HG03025 (cell line): Measurements from ENCODE around the gene CLPTM1L.
"Not testable (repeated sequence)": the region's sequence is repeated elsewhere in the genome, so short reads cannot be mapped to it uniquely, and the experiment has no call there.

Experiments
- ATAC-seq: cut with Tn5 transposase; IDR thresholded peaks from one replicate; pipeline ENCODE4 v1.9.1; 2021; ENCODE audit warnings: mild to moderate bottlenecking, moderate library complexity; ENCODE audit not compliant: unreplicated experiment, low FRiP score

Gene CLPTM1L

GRCh38 chr5:1381370-1382247 is 36.7 kb upstream of the CLPTM1L start:
- no peak for ATAC-seq

DNA sequence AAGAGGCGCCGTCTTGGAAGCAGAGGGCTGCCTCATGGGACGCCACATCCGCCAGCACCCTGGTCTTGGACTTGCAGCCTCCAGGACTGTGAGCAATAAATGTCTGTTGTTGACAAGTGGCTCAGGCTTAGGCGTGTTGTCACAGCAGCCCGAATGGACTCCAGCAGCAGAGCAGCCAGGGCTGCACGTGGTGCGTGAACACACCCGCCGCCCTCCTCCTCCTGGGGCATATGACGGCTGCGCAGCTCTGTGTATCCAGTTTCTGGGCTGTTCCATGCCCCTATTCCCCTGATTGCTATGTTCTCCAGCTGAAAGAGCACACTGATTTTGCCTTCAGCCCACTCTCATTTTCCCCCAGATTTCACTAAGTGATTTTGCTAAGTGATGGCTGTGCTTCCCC is 36.0 kb upstream of the CLPTM1L start:
- no peak for ATAC-seq

- peak; percentile 57 for ATAC-seq
These were observed 35.3 kb upstream of the CLPTM1L start for GRCh38 chr5:1380011-1380817.

- no peak for ATAC-seq
These were observed 34.2 kb upstream of the CLPTM1L start for GRCh38 chr5:1378866-1379659.

- ATAC-seq: no peak
These were observed 33.2 kb upstream of the CLPTM1L start for GRCh38 chr5:1378096-1378495.

DNA sequence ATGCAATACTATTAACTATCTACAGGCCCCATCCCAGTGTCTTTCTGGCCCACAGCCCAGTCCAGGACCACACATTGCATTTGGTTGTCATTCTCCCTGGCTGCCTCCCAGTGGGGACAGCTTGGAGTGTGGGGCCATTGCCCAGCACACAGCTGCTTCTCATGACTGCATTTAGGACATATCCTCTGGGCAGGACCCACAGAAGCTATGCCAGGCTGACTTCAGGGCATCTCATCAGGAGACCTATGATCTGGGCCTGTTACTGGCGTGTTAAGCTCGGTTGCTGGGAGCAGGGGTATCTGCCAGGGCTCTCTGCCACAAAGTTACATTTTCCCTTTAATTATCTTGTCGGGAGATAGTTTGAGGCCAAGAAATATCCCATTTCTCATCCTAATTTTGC is 32.1 kb upstream of the CLPTM1L start:
- ATAC-seq: no peak

- ATAC-seq: no peak
These were observed 31.2 kb upstream of the CLPTM1L start for GRCh38 chr5:1375871-1376810.

GRCh38 chr5:1374679-1375055 is 29.8 kb upstream of the CLPTM1L start:
- ATAC-seq: no peak

DNA sequence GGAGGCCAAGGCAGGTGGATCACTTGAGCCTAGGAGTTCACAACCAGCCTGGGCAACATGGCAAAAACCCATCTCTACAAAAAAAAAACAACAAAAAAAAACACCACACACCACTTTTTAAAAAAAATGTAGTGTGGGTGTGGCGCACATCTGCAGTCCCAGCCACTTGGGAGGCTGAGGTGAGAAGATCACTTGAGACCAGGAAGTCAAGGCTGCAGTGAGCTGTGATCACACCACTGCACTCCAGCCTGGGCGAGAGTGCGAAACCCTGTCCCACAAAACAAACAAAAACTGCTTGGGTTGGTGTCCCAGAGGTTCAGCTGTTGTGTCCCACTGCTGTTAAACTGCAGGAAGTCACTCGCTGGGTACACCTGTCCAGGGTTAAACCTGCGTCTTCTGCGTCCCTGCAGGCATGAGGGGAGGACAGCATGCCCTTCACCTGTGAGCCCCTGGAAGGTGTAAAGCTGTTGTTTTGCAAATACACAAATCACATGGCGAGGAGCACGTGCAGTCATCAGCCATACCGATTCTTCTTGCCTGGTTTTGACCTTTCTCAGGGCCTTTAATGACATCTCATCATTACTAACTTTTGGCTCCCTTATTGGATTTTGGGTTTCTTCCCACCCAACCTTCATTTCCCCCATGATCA is 29.3 kb upstream of the CLPTM1L start:
- no peak for ATAC-seq

GRCh38 chr5:1371972-1372342 is 27.1 kb upstream of the CLPTM1L start:
- not testable (repeated sequence) for ATAC-seq

- ATAC-seq: no peak
These were observed 26.5 kb upstream of the CLPTM1L start for GRCh38 chr5:1371218-1371971.

DNA sequence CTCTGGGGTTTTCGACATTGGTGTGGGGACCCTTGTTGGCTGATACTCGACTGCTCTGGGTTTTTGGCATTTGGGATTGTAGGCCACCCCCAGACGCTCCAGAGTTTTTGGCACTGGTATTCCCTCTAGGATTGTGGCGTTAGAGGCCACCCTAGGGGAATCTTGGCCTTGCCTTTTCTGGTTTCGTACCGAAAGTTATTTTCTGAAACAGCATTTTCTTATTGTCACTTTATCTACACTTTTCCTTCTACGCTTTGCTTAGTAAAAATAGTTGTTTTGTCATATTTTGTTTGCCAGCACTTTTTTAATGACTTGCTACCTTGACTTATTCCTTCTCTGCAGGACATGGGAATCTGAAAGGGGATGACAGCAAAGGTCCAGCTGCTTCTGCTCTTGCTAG is 25.1 kb upstream of the CLPTM1L start:
- ATAC-seq: no peak

- ATAC-seq: no peak
These were observed 23.9 kb upstream of the CLPTM1L start for GRCh38 chr5:1368756-1369155.

DNA sequence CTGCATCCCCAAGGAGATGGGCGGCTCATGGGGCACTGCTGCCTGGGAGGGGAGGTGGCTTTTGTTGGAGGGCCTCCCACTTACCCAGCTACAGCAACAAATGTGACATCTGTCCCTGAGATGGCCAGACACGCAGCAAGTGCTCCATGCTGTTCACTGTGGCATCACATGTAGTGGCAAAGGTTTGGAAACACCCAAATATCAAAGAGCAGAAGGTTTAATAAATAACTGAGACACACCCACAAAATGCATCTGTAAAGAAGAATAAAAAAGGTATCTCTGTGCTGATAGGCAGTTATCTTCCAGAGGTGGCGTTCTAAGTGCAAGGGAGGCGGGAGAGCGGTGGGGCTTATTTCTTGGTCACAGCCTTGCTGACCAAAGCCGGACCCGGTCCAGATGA is 23.3 kb upstream of the CLPTM1L start:
- ATAC-seq: no peak

- ATAC-seq: no peak
These were observed 22.2 kb upstream of the CLPTM1L start for GRCh38 chr5:1367149-1367548.

DNA sequence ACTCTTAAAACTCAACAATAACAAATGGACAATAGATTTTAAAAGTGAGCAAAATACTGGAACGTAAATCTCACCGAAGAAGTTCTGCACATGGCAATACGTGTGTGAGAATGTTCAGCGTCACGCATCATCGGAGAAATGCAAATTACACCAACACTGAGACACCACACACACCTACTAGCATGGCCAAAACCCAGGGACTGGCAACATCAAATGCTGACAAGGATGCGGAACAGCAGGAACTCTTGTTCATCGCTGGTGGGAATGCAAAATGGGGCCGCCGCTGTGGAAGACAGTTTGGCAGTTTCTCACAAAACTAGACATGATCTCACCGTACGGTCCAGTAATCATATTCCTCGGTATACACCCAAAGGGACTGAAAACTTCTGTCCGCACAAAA is 21.6 kb upstream of the CLPTM1L start:
- ATAC-seq: no peak

GRCh38 chr5:1364211-1364610 is 19.3 kb upstream of the CLPTM1L start:
- ATAC-seq: no peak

DNA sequence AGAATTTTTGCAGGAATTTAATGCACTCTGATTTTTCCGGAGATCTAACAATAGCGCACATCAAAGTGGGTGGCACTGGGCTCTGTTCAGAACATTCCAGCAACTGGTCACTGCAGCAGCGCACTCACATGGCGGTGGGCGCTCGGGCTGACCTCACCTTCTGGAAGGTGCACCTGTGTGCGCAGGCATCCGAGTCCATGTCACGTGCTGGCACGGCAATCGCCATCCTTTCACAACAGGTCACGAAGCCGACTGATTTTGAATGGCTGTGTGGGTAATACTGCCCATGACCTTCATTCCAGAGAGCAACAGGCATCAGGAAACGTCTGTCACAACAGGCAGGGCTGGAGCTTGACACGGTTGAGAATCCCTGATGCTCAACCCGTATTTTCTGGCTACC is 18.7 kb upstream of the CLPTM1L start:
- ATAC-seq: no peak

GRCh38 chr5:1363160-1363559 is 18.3 kb upstream of the CLPTM1L start:
- no peak for ATAC-seq
